Measurements from ENCODE around the gene PLPPR3.

The PLPPR3 gene

GRCh38 chr19:862581-863314 lies 41.0 kb upstream of the PLPPR3 start:
- no peak overlapping the region; the same call in 1 of the 2 replicates for H3K4me2 ChIP-seq (ENCODE audit: insufficient read depth, low read length)
- peaks cover 3% of the 10 kb centered on the region; the same call in 1 of the 2 replicates for H4K20me1 ChIP-seq (ENCODE audit: insufficient read depth, low read length)
- H3K27ac ChIP-seq (ENCODE audit: low read length) = no peak overlapping the region
- peaks cover 6% of the 10 kb centered on the region for H3K36me3 ChIP-seq (ENCODE audit: insufficient read depth, low read length)
- H2AFZ ChIP-seq (ENCODE audit: low read depth, low read length) = no peak overlapping the region
- H3K9ac ChIP-seq (ENCODE audit: low read depth, low read length) = no peak overlapping the region
- DNase-seq = peak; percentile 60
- H3K79me2 ChIP-seq (ENCODE audit: insufficient read depth, low read length) = no peaks in the 10 kb centered on the region
- H3K4me3 ChIP-seq (ENCODE audit: low read depth in 1 of 2, low read length in 2 of 2) = no peak overlapping the region
- no peaks in the 10 kb centered on the region for H3K9me3 ChIP-seq (ENCODE audit: insufficient read depth, low read length, severe bottlenecking)
- TF ChIP-seq CTCF (IDR thresholded peaks at IDR 0.05; ENCODE audit: borderline replicate concordance, extremely low read depth, low read length, poor library complexity, severe bottlenecking) (no peak), EZH2 (IDR thresholded peaks at IDR 0.05; ENCODE audit: borderline replicate concordance, low read depth, low read length, severe bottlenecking) (no peak)
- no peaks in the 10 kb centered on the region for H3K27me3 ChIP-seq (ENCODE audit: insufficient read depth, low read length, poor library complexity)
- ATAC-seq (ENCODE audit: insufficient read depth, low read depth) = peak; percentile 34
- peaks cover 3% of the 10 kb centered on the region for H3K4me1 ChIP-seq (ENCODE audit: insufficient read depth, low read length)

GRCh38 chr19:861756-862580 lies 40.2 kb upstream of the PLPPR3 start:
- no peak overlapping the region for H3K27ac ChIP-seq (ENCODE audit: low read length)
- peak; percentile 60 for DNase-seq
- H3K27me3 ChIP-seq (ENCODE audit: insufficient read depth, low read length, poor library complexity) = no peaks in the 10 kb centered on the region
- H4K20me1 ChIP-seq (ENCODE audit: insufficient read depth, low read length) = peaks cover 3% of the 10 kb centered on the region; the same call in 1 of the 2 replicates
- H3K9ac ChIP-seq (ENCODE audit: low read depth, low read length) = no peak overlapping the region
- H3K4me2 ChIP-seq (ENCODE audit: insufficient read depth, low read length) = no peak overlapping the region
- no peaks in the 10 kb centered on the region; the same call in 1 of the 2 replicates for H3K36me3 ChIP-seq (ENCODE audit: insufficient read depth, low read length)
- no peak overlapping the region for H3K4me3 ChIP-seq (ENCODE audit: low read depth in 1 of 2, low read length in 2 of 2)
- TF ChIP-seq CTCF (IDR thresholded peaks at IDR 0.05; ENCODE audit: borderline replicate concordance, extremely low read depth, low read length, poor library complexity, severe bottlenecking) (no peak), EZH2 (IDR thresholded peaks at IDR 0.05; ENCODE audit: borderline replicate concordance, low read depth, low read length, severe bottlenecking) (no peak)
- H3K79me2 ChIP-seq (ENCODE audit: insufficient read depth, low read length) = no peaks in the 10 kb centered on the region
- H2AFZ ChIP-seq (ENCODE audit: low read depth, low read length) = no peak overlapping the region
- H3K9me3 ChIP-seq (ENCODE audit: insufficient read depth, low read length, severe bottlenecking) = no peaks in the 10 kb centered on the region
- peak; percentile 29; the same call in 2 of the 3 replicates for ATAC-seq (ENCODE audit: insufficient read depth, low read depth)
- peaks cover 3% of the 10 kb centered on the region for H3K4me1 ChIP-seq (ENCODE audit: insufficient read depth, low read length)

GRCh38 chr19:861141-861755 lies 39.5 kb upstream of the PLPPR3 start:
- TF ChIP-seq EZH2 (IDR thresholded peaks at IDR 0.05; ENCODE audit: borderline replicate concordance, low read depth, low read length, severe bottlenecking) (no peak), CTCF (IDR thresholded peaks at IDR 0.05; ENCODE audit: borderline replicate concordance, extremely low read depth, low read length, poor library complexity, severe bottlenecking) (no peak)
- no peaks in the 10 kb centered on the region for H3K79me2 ChIP-seq (ENCODE audit: insufficient read depth, low read length)
- H3K27ac ChIP-seq (ENCODE audit: low read length) = no peak overlapping the region
- H3K4me2 ChIP-seq (ENCODE audit: insufficient read depth, low read length) = no peak overlapping the region
- H3K4me1 ChIP-seq (ENCODE audit: insufficient read depth, low read length) = peaks cover 3% of the 10 kb centered on the region
- DNase-seq (no peak), ATAC-seq (ENCODE audit: insufficient read depth, low read depth) (no peak)
- peaks cover 3% of the 10 kb centered on the region; the same call in 1 of the 2 replicates for H4K20me1 ChIP-seq (ENCODE audit: insufficient read depth, low read length)
- no peak overlapping the region for H2AFZ ChIP-seq (ENCODE audit: low read depth, low read length)
- no peak overlapping the region for H3K9ac ChIP-seq (ENCODE audit: low read depth, low read length)
- no peaks in the 10 kb centered on the region for H3K27me3 ChIP-seq (ENCODE audit: insufficient read depth, low read length, poor library complexity)
- no peak overlapping the region for H3K4me3 ChIP-seq (ENCODE audit: low read depth in 1 of 2, low read length in 2 of 2)
- H3K36me3 ChIP-seq (ENCODE audit: insufficient read depth, low read length) = no peaks in the 10 kb centered on the region
- H3K9me3 ChIP-seq (ENCODE audit: insufficient read depth, low read length, severe bottlenecking) = no peaks in the 10 kb centered on the region
